Prostate gland (tissue), 2 donors: ENCODE measurements around the gene FAM200C.

ENCODE experiments used
- POLR2A ChIP-seq: fragments of 450-650 bp; IDR thresholded peaks from one replicate; pipeline ENCODE4 v1.6.1; 2016; ENCODE audit warnings: antibody characterized with exemption, mild to moderate bottlenecking
- TF ChIP-seq, protein P1 (sequence below), 4 experiments: fragments of 200-600 bp in 2 of 4; fragments of 450-650 bp in 2 of 4; sonication (generic) in 2 of 4; IDR thresholded peaks; 1 replicate in 3 of 4; 2 replicates in 1 of 4; pipeline ENCODE4 v1.5.1; 2016 to 2019; ENCODE audit warnings: antibody characterized with exemption in 4 of 4, mild to moderate bottlenecking in 2 of 4, moderate library complexity in 2 of 4

DNA sequence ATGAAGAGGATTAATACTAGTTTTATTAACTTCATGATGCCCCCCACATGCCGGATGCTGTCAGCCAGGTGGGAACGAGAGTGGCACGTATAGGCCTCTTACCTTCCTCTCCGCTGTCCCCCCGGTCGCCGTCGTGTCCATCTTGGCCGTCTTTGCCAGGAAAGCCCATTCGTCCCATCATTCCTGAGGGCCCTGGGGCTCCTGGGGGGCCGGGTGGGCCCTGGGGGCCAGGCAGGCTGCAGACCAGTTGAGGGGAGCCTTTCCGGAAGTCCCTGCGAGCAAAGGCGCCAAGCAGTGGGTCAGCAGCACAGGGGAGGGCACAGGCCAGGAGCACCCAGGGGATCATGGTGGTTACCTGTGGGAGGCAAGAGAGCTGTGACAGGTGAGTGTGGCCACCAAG is 45.2 kb downstream of the FAM200C start:
- TF ChIP-seq, protein P1, sequence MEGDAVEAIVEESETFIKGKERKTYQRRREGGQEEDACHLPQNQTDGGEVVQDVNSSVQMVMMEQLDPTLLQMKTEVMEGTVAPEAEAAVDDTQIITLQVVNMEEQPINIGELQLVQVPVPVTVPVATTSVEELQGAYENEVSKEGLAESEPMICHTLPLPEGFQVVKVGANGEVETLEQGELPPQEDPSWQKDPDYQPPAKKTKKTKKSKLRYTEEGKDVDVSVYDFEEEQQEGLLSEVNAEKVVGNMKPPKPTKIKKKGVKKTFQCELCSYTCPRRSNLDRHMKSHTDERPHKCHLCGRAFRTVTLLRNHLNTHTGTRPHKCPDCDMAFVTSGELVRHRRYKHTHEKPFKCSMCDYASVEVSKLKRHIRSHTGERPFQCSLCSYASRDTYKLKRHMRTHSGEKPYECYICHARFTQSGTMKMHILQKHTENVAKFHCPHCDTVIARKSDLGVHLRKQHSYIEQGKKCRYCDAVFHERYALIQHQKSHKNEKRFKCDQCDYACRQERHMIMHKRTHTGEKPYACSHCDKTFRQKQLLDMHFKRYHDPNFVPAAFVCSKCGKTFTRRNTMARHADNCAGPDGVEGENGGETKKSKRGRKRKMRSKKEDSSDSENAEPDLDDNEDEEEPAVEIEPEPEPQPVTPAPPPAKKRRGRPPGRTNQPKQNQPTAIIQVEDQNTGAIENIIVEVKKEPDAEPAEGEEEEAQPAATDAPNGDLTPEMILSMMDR (IDR thresholded peaks at IDR 0.05): no peak
- TF ChIP-seq POLR2A: no peak
